OCI-LY7 (cell line): ENCODE results near the gene NUP210. TPM values are rescaled to one million over a fixed set of nuclear protein-coding genes. Genes with fewer than 3 reads are reported as not detected.

Source experiments
- BruUV-seq: library from RNA; stranded (reverse); fragments of 400-500 nt; replicated peaks from 2 replicates; lab custom pipeline; 2021; lab: Mats Ljungman, UMichigan
- CTCF ChIA-PET: fragments of 300-600 bp; sonication (Branson Sonifier 250); formaldehyde crosslinking; loops from one replicate; lab custom pipeline; 2022; ENCODE audit warnings: antibody characterized with exemption; ENCODE audit not compliant: unreplicated experiment; lab: Charles Lee
- POLR2A ChIA-PET: fragments of 300-600 bp; sonication (Branson Sonifier 250); formaldehyde crosslinking; loops from one replicate; lab custom pipeline; 2022; ENCODE audit warnings: antibody characterized with exemption; lab: Charles Lee
- DNase-seq: peaks from one replicate; pipeline ENCODE4 v3.0.0-alpha.2; 2015; ENCODE audit warnings: low spot score
- H2AFZ ChIP-seq: fragments of 200-600 bp; sonication (generic), shearing (Covaris generic); 2 replicates; pipeline ENCODE4 v1.6.1; 2014; ENCODE audit warnings: mild to moderate bottlenecking, antibody characterized with exemption, low read length, moderate library complexity
- H3K27ac ChIP-seq: fragments of 200-600 bp; sonication (generic); 2 replicates; pipeline ENCODE4 v1.5.1; 2014; ENCODE audit warnings: mixed run types, low read depth, mild to moderate bottlenecking, moderate library complexity, low read length, inconsistent platforms; ENCODE audit not compliant: poor library complexity, severe bottlenecking
- H3K36me3 ChIP-seq: fragments of 200-600 bp; sonication (generic); 2 replicates; pipeline ENCODE4 v1.6.1; 2014; ENCODE audit warnings: mild to moderate bottlenecking, antibody characterized with exemption, low read length, moderate library complexity, mixed read lengths; ENCODE audit not compliant: insufficient read depth
- H3K4me1 ChIP-seq: fragments of 200-600 bp; sonication (generic); 2 replicates; pipeline ENCODE4 v1.5.1; 2014; ENCODE audit warnings: mild to moderate bottlenecking, low read length; ENCODE audit not compliant: insufficient read depth, poor library complexity, severe bottlenecking
- H3K4me2 ChIP-seq: fragments of 200-600 bp; sonication (generic); 2 replicates; pipeline ENCODE4 v1.6.1; 2014; ENCODE audit warnings: mild to moderate bottlenecking, low read length
- H3K4me3 ChIP-seq: fragments of 200-600 bp; sonication (generic); 2 replicates; pipeline ENCODE4 v1.5.1; 2014; ENCODE audit warnings: mild to moderate bottlenecking, low read depth, low read length; ENCODE audit not compliant: poor library complexity, severe bottlenecking
- H3K79me2 ChIP-seq: fragments of 200-600 bp; sonication (generic); 2 replicates; pipeline ENCODE4 v1.6.1; 2016; ENCODE audit warnings: low read depth, mild to moderate bottlenecking, low read length, moderate library complexity, mixed read lengths; ENCODE audit not compliant: insufficient read depth
- H3K9me2 ChIP-seq: fragments of 200-600 bp; sonication (generic); 2 replicates; pipeline ENCODE4 v1.6.1; 2016; ENCODE audit warnings: mild to moderate bottlenecking, low read length, mixed read lengths; ENCODE audit not compliant: insufficient read depth
- H3K9me3 ChIP-seq: fragments of 200-600 bp; sonication (generic); 2 replicates; pipeline ENCODE4 v1.6.1; 2014; ENCODE audit warnings: mild to moderate bottlenecking, mixed run types, low read length, mixed read lengths
- H4K20me1 ChIP-seq: fragments of 200-600 bp; sonication (generic); 2 replicates; pipeline ENCODE4 v1.6.1; 2014; ENCODE audit warnings: mild to moderate bottlenecking, antibody characterized with exemption, low read length, moderate library complexity, mixed read lengths; ENCODE audit not compliant: insufficient read depth
- CTCF ChIP-seq: fragments of 200-600 bp; sonication (generic); conservative IDR thresholded peaks from 2 replicates; pipeline ENCODE4 v1.5.1; 2014; ENCODE audit warnings: mild to moderate bottlenecking, antibody characterized with exemption, low read length, moderate library complexity, mixed read lengths
- EZH2phosphoT487 ChIP-seq: fragments of 200-600 bp; sonication (generic); IDR thresholded peaks from 2 replicates; pipeline ENCODE4 v1.6.1; 2018; ENCODE audit warnings: low read depth, borderline replicate concordance, mild to moderate bottlenecking, mixed run types, antibody characterized with exemption, low read length, moderate library complexity, mixed read lengths
- intact Hi-C: fragments of 100-400 bp; cut with micrococcal nuclease; formaldehyde crosslinking; loops from one replicate; pipeline ENCODE4 v1.10.0; 2022; ENCODE audit not compliant: unreplicated experiment
- total RNA-seq, 2 experiments: library from RNA; depleted of rRNA in 1 of 2; stranded (reverse); fragments of >200 nt in 1 of 2; shearing (Covaris generic) in 1 of 2; gene quantifications; 2 replicates each; pipeline ENCODE4 v1.2.3, GENCODE V29; 2014 to 2022

The NUP210 gene
- total RNA-seq, 2 experiments from 2014 or later = 195 to 232 TPM

DNA sequence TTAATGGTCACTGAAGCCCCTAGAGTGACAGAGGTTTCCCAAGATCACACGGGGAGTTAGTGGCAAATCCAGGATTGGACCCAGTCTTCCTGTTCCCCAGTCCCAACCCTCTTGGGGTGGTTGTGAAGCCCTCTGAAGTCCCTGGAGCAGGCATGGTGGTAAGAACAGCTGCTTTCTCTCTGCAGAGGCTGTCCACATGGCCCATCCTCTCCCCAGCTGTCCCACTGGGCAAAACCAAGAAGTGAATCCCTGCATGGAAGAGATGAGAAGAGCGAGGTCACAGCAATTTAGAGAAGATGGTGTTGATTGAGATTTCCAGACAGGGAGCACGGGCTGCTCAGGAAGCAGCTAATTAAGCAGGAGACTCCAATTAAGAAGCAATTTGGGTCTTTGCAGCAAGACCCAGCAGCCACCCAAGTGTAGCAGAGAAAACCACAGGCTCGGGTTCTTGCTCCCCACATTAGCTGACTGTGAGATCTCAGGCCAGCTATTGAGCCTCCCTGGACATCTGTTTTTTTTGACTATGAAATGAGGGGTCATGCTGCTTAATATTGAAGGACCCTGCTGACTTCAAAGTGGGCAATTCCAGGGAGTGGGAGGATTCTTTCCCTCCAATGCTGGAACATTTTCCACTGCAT is 45.2 kb upstream of the NUP210 start:
- POLR2A ChIA-PET = no interaction called here
- no peak overlapping the region for H3K4me2 ChIP-seq
- H3K9me3 ChIP-seq = no peaks in the 10 kb centered on the region
- CTCF ChIA-PET = no interaction called here
- intact Hi-C loops = no loop called here
- no peaks in the 10 kb centered on the region for H3K79me2 ChIP-seq
- H3K36me3 ChIP-seq = no peaks in the 10 kb centered on the region
- H3K4me3 ChIP-seq = no peak overlapping the region
- H3K9me2 ChIP-seq = no peaks in the 10 kb centered on the region
- H2AFZ ChIP-seq = no peak overlapping the region
- no TSS peak for BruUV-seq
- H4K20me1 ChIP-seq = no peaks in the 10 kb centered on the region
- TF ChIP-seq CTCF (no peak), EZH2phosphoT487 (no peak)
- peaks cover 6% of the 10 kb centered on the region for H3K4me1 ChIP-seq
- H3K27ac ChIP-seq = no peak overlapping the region
- DNase-seq = no peak

GRCh38 chr3:13463618-13464400 is 43.7 kb upstream of the NUP210 start:
- peaks cover 6% of the 10 kb centered on the region for H3K4me1 ChIP-seq
- BruUV-seq = no TSS peak
- H3K4me3 ChIP-seq = no peak overlapping the region
- H2AFZ ChIP-seq = no peak overlapping the region
- H3K9me3 ChIP-seq = no peaks in the 10 kb centered on the region
- H3K4me2 ChIP-seq = no peak overlapping the region
- ChIA-PET CTCF (interaction anchor here (1.5 kb wide), 1 partner anchor 372 kb away, joined by 5 read pairs; no protein-coding TSS in a partner anchor), POLR2A (interaction anchor here (0.6 kb wide), 1 partner anchor 1835 kb away, joined by 4 read pairs; no protein-coding TSS in a partner anchor)
- no peak overlapping the region for H3K27ac ChIP-seq
- no peaks in the 10 kb centered on the region for H3K36me3 ChIP-seq
- intact Hi-C loops = no loop called here
- H3K9me2 ChIP-seq = no peaks in the 10 kb centered on the region
- no peak for TF ChIP-seq EZH2phosphoT487
- no peak for TF ChIP-seq CTCF
- DNase-seq = no peak
- H3K79me2 ChIP-seq = no peaks in the 10 kb centered on the region
- H4K20me1 ChIP-seq = no peaks in the 10 kb centered on the region
